Fibroblast of lung (primary cell): ENCODE measurements around the gene ARHGDIA. TPM values are rescaled to one million over a fixed set of nuclear protein-coding genes. Genes with fewer than 3 reads are reported as not detected.
A peak's percentile ranks its signal among the peaks of the same experiment; 100 is the strongest.

Experiments used
- DNase-seq, 2 donors: peaks; one replicate each; pipeline versions ENCODE4 v3.0.0 to v3.0.0-alpha.2; 2010; ENCODE audit warnings: low read depth in 2 of 2
- H2AFZ ChIP-seq: 2 replicates; pipeline ENCODE4 v1.5.1; 2012; ENCODE audit warnings: low read length, control low read depth, inconsistent platforms
- H3K27ac ChIP-seq: 2 replicates; pipeline ENCODE4 v1.5.1; 2011; ENCODE audit warnings: low read length, control low read depth; ENCODE audit not compliant: insufficient read depth
- H3K27me3 ChIP-seq: 2 replicates; pipeline ENCODE4 v1.5.1; 2011; ENCODE audit warnings: mild to moderate bottlenecking, low read length; ENCODE audit not compliant: control insufficient read depth, insufficient read depth
- H3K36me3 ChIP-seq: 2 replicates; pipeline ENCODE4 v1.5.1; 2011; ENCODE audit warnings: low read length; ENCODE audit not compliant: control insufficient read depth, insufficient read depth
- H3K4me1 ChIP-seq: 2 replicates; pipeline ENCODE4 v1.5.1; 2011; ENCODE audit warnings: low read length; ENCODE audit not compliant: control insufficient read depth, insufficient read depth; ENCODE audit errors: extremely low read depth
- H3K4me2 ChIP-seq: 2 replicates; pipeline ENCODE4 v1.5.1; 2011; ENCODE audit warnings: low read length, control low read depth; ENCODE audit not compliant: insufficient read depth; ENCODE audit errors: extremely low read depth
- H3K4me3 ChIP-seq, 4 experiments: fragments of 200-600 bp in 1 of 4; sonication (generic) in 1 of 4; replicated peaks in 1 of 4; 2 replicates each; pipeline ENCODE4 v1.5.1; 2011 to 2016; ENCODE audit warnings: low read length in 4 of 4, low read depth in 3 of 4, mild to moderate bottlenecking in 3 of 4, control low read depth in 2 of 4, inconsistent platforms in 1 of 4, mixed read lengths in 1 of 4; ENCODE audit not compliant: insufficient read depth in 1 of 4; ENCODE audit errors: control extremely low read depth in 1 of 4
- H3K79me2 ChIP-seq: 2 replicates; pipeline ENCODE4 v1.5.1; 2012; ENCODE audit warnings: mild to moderate bottlenecking, low read length, inconsistent platforms; ENCODE audit not compliant: control insufficient read depth, insufficient read depth
- H3K9ac ChIP-seq: 2 replicates; pipeline ENCODE4 v1.5.1; 2011; ENCODE audit warnings: mild to moderate bottlenecking, low read length, control low read depth; ENCODE audit not compliant: insufficient read depth
- H3K9me3 ChIP-seq: 2 replicates; pipeline ENCODE4 v1.5.1; 2012; ENCODE audit warnings: low read depth, low read length; ENCODE audit not compliant: control insufficient read depth, insufficient read depth
- H4K20me1 ChIP-seq: 2 replicates; pipeline ENCODE4 v1.5.1; 2011; ENCODE audit warnings: low read length; ENCODE audit not compliant: control insufficient read depth, insufficient read depth; ENCODE audit errors: extremely low read depth
- CTCF ChIP-seq, 2 donors: IDR thresholded peaks in 1 of 2; conservative IDR thresholded peaks in 1 of 2; 1 replicate in 1 of 2; 2 replicates in 1 of 2; pipeline ENCODE4 v1.5.1; 2011 to 2012; ENCODE audit warnings: low read length in 2 of 2, control low read depth in 1 of 2, inconsistent platforms in 1 of 2, low read depth in 1 of 2, mild to moderate bottlenecking in 1 of 2
- EZH2 ChIP-seq: IDR thresholded peaks from 2 replicates; pipeline ENCODE4 v1.5.1; 2012; ENCODE audit warnings: low read length, control low read depth, mild to moderate bottlenecking; ENCODE audit errors: missing control alignments
- polyA plus RNA-seq, 2 donors: library from polyadenylated mRNA; depleted of rRNA in 1 of 2; stranded (reverse) in 1 of 2; unstranded in 1 of 2; fragments of >200 nt; gene quantifications; 2 replicates each; pipeline ENCODE4 v1.2.1, GENCODE V29; 2011 to 2012; ENCODE audit warnings: missing spikeins in 1 of 2
- total RNA-seq: library from RNA; depleted of rRNA; stranded (reverse); fragments of >200 nt; gene quantifications from 2 replicates; pipeline ENCODE4 v1.2.1, GENCODE V29; 2014

Gene ARHGDIA
- total and polyA plus RNA-seq, 2 donors (not counting 1 experiment from before 2014, with no cell fraction given) = 95.0 to 164 TPM

DNA sequence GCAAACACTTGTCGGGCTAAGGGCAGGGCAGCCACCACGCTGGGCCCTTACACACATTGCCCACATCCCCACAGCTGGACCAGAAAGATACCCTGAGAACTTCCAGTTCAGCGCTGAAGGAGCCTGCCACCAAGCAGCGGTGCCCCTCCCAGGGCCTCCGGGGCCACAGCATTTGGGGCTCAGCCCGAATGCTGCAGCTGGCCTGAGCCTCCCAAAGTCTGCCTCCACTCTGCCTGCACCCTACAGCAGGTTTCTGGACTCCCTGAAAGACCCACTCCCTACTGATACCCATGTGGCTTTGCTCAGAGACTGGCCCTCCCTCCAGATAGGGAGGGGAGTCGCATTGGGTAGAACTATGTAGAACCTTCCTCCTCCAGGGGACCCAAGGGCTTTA, 39.6 kb downstream of the ARHGDIA start:
- H2AFZ ChIP-seq = no peak overlapping the region
- H3K4me3 ChIP-seq = peak overlapping the region; percentile 78 to 84 (median 80)
- peaks cover 7% of the 10 kb centered on the region for H3K4me1 ChIP-seq
- H4K20me1 ChIP-seq = no peaks in the 10 kb centered on the region
- H3K36me3 ChIP-seq = no peaks in the 10 kb centered on the region
- no peaks in the 10 kb centered on the region for H3K9me3 ChIP-seq
- DNase-seq = no peak
- H3K27me3 ChIP-seq = no peaks in the 10 kb centered on the region
- H3K4me2 ChIP-seq = peak overlapping the region; percentile 80
- H3K27ac ChIP-seq = peak overlapping the region; percentile 91
- TF ChIP-seq CTCF (conservative IDR thresholded peaks at IDR 0.05 in 1 of 2, IDR thresholded peaks at IDR 0.05 in 1 of 2; ENCODE audit: low read depth in 1 of 2, low read length in 2 of 2) = no peak
- no peak for TF ChIP-seq EZH2
- H3K79me2 ChIP-seq = peaks cover 20% of the 10 kb centered on the region
- H3K9ac ChIP-seq = no peak overlapping the region

- no peak for DNase-seq
- Histone ChIP-seq H3K36me3 (no peaks in the 10 kb centered on the region), H3K27me3 (no peaks in the 10 kb centered on the region), H3K4me2 (no peak overlapping the region), H3K27ac (no peak overlapping the region), H2AFZ (no peak overlapping the region), H4K20me1 (no peaks in the 10 kb centered on the region), H3K9ac (no peak overlapping the region), H3K4me1 (peaks cover 7% of the 10 kb centered on the region), H3K9me3 (no peaks in the 10 kb centered on the region), H3K4me3 (no peak overlapping the region), H3K79me2 (peaks cover 20% of the 10 kb centered on the region)
- no peak for TF ChIP-seq EZH2
- no peak for TF ChIP-seq CTCF (conservative IDR thresholded peaks at IDR 0.05 in 1 of 2, IDR thresholded peaks at IDR 0.05 in 1 of 2; ENCODE audit: low read depth in 1 of 2, low read length in 2 of 2)
Measured at GRCh38 chr17:81829858-81830257, 41.3 kb downstream of the ARHGDIA start.

DNA sequence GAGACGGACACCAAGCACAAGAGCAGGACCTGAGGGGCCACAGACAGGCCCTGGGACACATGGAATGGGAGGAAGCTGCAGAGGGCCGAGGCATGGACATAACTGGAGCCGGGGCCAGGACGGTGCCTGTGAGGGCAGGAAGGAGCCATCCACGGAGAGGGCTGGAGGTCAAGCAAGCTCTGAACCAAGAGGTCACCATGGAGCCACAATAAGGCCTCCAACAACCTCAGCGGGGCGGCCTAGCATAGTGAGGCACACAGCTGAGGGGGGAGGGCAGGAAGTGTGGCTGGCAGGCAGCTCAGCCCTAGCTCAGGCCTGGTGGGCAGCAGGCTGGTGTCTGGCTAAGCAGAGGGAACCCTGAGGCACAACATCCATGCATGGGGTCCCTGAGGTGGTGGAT, 42.5 kb downstream of the ARHGDIA start:
- H3K27me3 ChIP-seq = no peaks in the 10 kb centered on the region
- H2AFZ ChIP-seq = no peak overlapping the region
- H3K79me2 ChIP-seq = peaks cover 18% of the 10 kb centered on the region
- peaks cover 4% of the 10 kb centered on the region for H3K36me3 ChIP-seq
- peaks cover 4% of the 10 kb centered on the region for H3K4me1 ChIP-seq
- H3K4me3 ChIP-seq = no peak overlapping the region
- H3K27ac ChIP-seq = no peak overlapping the region
- DNase-seq = no peak
- H3K9me3 ChIP-seq = no peaks in the 10 kb centered on the region
- H4K20me1 ChIP-seq = no peaks in the 10 kb centered on the region
- H3K9ac ChIP-seq = no peak overlapping the region
- no peak overlapping the region for H3K4me2 ChIP-seq
- no peak for TF ChIP-seq CTCF (conservative IDR thresholded peaks at IDR 0.05 in 1 of 2, IDR thresholded peaks at IDR 0.05 in 1 of 2; ENCODE audit: low read depth in 1 of 2, low read length in 2 of 2)
- TF ChIP-seq EZH2 = no peak
